Kidney (tissue), 14 donors: ENCODE results near the gene DNAI1. TPM values are rescaled to one million over a fixed set of nuclear protein-coding genes. Genes with fewer than 3 reads are reported as not detected.
A peak's percentile ranks its signal among the peaks of the same experiment; 100 is the strongest.

Source experiments
- DNase-seq, 5 donors: peaks; one replicate each; pipeline ENCODE4 v3.0.0-alpha.2; 2013 to 2020
- FAIRE-seq: peaks from 2 replicates; lab custom pipeline; 2012; peaks lifted over from hg19 to GRCh38; lab: Jason Lieb, UNC
- H3K27ac ChIP-seq, 2 donors: one replicate each; pipeline ENCODE4 v1.7.0; 2013; ENCODE audit warnings: low read depth in 2 of 2, low read length in 2 of 2, inconsistent platforms in 1 of 2
- H3K27me3 ChIP-seq: one replicate; pipeline ENCODE4 v1.7.1; 2013; ENCODE audit warnings: low read length, inconsistent platforms; ENCODE audit not compliant: control insufficient read depth, insufficient read depth
- H3K36me3 ChIP-seq, 3 donors: one replicate each; pipeline versions ENCODE4 v1.7.0 to v1.7.1; 2013; ENCODE audit warnings: low read length in 3 of 3, control low read depth in 1 of 3, inconsistent platforms in 1 of 3; ENCODE audit not compliant: insufficient read depth in 3 of 3, control insufficient read depth in 2 of 3
- H3K4me1 ChIP-seq, 3 donors: one replicate each; pipeline versions ENCODE4 v1.7.0 to v1.7.1; 2013; ENCODE audit warnings: low read length in 3 of 3, inconsistent platforms in 1 of 3, low read depth in 1 of 3; ENCODE audit not compliant: control insufficient read depth in 2 of 3, insufficient read depth in 2 of 3
- H3K4me3 ChIP-seq, 3 donors: one replicate each; pipeline versions ENCODE4 v1.7.0 to v1.8.1; 2013; ENCODE audit warnings: low read length in 3 of 3, control low read depth in 1 of 3, inconsistent platforms in 1 of 3
- H3K9ac ChIP-seq, 3 donors: one replicate each; pipeline versions ENCODE4 v1.7.0 to v1.7.1; 2013; ENCODE audit warnings: low read length in 3 of 3, control low read depth in 1 of 3, inconsistent platforms in 1 of 3
- H3K9me3 ChIP-seq, 3 donors: one replicate each; pipeline versions ENCODE4 v1.7.0 to v1.7.1; 2013; ENCODE audit warnings: low read length in 3 of 3, control low read depth in 1 of 3, inconsistent platforms in 1 of 3; ENCODE audit not compliant: control insufficient read depth in 2 of 3, insufficient read depth in 1 of 3
- intact Hi-C: fragments of 100-400 bp; cut with DNase I; formaldehyde crosslinking; loops from one replicate; pipeline ENCODE4 v1.11.1; 2022
- polyA plus RNA-seq: library from polyadenylated mRNA; stranded (reverse); fragments of 350-450 nt; fragmentation: Illumina TruSeq; extraction: RNeasy Lipid Tissue Mini Kit (QIAGEN cat#74804); gene quantifications from one replicate; pipeline ENCODE4 v1.2.3, GENCODE V29; 2014; ENCODE audit warnings: low read depth, low replicate concordance; ENCODE audit not compliant: insufficient read depth
- total RNA-seq: library from RNA; stranded (reverse); fragmentation: NEBNext Ultra II Directional; extraction: Animal tissue kit (Norgen Biotek cat#: 25700); gene quantifications from one replicate; pipeline ENCODE4 v1.2.1, GENCODE V29; 2021
- TF ChIP-seq, protein P1 (sequence below): IDR thresholded peaks from 3 replicates; pipeline ENCODE4 v1.5.1; 2012; ENCODE audit warnings: mild to moderate bottlenecking, moderate library complexity, borderline replicate concordance; ENCODE audit not compliant: insufficient read depth; ENCODE audit errors: extremely low read depth
- donor health status: control.
- donor health status: control.
- donor health status: control.
- donor health status: control.
- donor health status: control.
- donor health status: DM: yes; HTN: yes; CAD: no.
- donor health status: Normal renal cell carcinoma (clear cell type).

DNAI1 gene
- total and polyA plus RNA-seq, 2 donors from 2014 or later: 2.4 to 3.0 TPM

DNA sequence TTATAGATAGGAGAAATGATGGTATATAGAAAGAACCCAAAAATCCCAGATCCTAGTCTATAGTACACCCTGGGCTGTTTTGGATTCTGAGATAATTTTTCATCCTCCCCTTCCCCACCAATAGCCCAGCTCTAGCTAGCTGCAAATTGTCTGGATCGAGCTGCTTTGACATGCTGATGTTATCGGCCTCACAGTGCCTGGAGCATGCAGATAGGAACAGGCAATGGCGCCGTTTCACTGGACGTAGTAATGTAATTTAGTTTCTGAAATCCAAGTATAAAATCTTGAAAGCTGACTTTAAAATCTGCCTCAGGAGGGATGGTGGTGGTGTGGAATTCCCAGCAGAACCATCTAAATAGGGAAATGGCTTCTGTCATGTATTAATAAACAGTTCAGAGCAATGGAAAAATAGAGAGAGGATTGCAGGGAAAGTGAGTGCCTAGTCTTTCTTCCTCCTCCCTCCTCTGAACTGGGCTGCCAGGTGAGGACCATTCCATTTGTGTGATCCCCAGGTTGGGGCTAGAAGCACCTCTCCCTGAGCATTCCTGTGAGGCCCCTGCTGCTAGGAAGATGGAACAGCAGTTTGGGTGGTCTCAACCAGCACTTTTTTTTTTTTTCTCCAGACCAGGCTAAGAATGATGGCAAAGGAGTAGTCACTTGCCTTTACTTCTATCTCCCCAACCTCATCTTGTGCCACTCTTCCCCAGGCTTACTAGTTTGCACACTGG lies 32.1 kb upstream of the DNAI1 start:
- H3K27ac ChIP-seq: no peak overlapping the region
- peaks cover 0 to 2% (median 0%) of the 10 kb centered on the region in 3 donors for H3K4me1 ChIP-seq
- TF ChIP-seq, protein P1, sequence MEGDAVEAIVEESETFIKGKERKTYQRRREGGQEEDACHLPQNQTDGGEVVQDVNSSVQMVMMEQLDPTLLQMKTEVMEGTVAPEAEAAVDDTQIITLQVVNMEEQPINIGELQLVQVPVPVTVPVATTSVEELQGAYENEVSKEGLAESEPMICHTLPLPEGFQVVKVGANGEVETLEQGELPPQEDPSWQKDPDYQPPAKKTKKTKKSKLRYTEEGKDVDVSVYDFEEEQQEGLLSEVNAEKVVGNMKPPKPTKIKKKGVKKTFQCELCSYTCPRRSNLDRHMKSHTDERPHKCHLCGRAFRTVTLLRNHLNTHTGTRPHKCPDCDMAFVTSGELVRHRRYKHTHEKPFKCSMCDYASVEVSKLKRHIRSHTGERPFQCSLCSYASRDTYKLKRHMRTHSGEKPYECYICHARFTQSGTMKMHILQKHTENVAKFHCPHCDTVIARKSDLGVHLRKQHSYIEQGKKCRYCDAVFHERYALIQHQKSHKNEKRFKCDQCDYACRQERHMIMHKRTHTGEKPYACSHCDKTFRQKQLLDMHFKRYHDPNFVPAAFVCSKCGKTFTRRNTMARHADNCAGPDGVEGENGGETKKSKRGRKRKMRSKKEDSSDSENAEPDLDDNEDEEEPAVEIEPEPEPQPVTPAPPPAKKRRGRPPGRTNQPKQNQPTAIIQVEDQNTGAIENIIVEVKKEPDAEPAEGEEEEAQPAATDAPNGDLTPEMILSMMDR: no peak
- H3K27me3 ChIP-seq: no peaks in the 10 kb centered on the region
- H3K36me3 ChIP-seq: no peaks in the 10 kb centered on the region
- no peak overlapping the region for H3K4me3 ChIP-seq
- intact Hi-C loops: no loop called here
- no peak overlapping the region for H3K9ac ChIP-seq
- H3K9me3 ChIP-seq: no peaks in the 10 kb centered on the region
- DNase-seq (no peak), FAIRE-seq (no peak)

DNA sequence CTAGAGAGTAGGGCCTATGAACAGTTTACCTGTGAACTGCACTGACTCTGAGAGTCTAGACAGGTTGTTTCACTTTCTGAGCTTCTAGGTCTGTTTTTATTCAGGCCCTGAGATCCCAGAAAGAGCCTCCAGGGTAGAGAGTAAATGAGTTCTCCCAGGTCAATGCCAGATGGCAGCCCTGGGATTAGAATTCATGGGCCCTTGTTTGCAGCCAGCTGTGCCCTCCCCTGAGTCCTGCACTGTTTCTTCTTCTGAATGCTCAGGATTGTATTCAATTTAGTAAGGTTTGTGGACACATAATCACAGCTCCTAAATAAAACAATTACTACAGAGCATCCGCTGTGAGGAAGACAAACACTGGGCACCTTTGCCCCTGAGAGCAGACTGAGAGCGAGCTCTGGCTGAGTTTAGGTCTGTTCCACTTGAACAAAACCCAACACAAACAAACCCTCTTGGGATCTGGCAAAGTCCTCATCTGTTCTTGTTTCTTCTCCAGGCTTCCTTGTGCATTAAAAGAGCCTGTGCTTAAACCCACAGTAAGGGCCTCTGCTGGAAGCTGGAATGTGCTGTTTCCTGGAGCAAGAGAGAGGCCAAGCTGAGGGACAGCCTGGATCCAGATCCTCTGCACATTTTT lies 30.2 kb upstream of the DNAI1 start:
- FAIRE-seq (no peak), DNase-seq (no peak)
- intact Hi-C loops: no loop called here
- Histone ChIP-seq H3K36me3 (no peaks in the 10 kb centered on the region), H3K9ac (no peak overlapping the region), H3K4me3 (no peak overlapping the region), H3K27me3 (no peaks in the 10 kb centered on the region), H3K9me3 (no peaks in the 10 kb centered on the region), H3K4me1 (peaks cover 0 to 2% (median 0%) of the 10 kb centered on the region in 3 donors), H3K27ac (no peak overlapping the region)
- TF ChIP-seq, protein P1: no peak

DNA sequence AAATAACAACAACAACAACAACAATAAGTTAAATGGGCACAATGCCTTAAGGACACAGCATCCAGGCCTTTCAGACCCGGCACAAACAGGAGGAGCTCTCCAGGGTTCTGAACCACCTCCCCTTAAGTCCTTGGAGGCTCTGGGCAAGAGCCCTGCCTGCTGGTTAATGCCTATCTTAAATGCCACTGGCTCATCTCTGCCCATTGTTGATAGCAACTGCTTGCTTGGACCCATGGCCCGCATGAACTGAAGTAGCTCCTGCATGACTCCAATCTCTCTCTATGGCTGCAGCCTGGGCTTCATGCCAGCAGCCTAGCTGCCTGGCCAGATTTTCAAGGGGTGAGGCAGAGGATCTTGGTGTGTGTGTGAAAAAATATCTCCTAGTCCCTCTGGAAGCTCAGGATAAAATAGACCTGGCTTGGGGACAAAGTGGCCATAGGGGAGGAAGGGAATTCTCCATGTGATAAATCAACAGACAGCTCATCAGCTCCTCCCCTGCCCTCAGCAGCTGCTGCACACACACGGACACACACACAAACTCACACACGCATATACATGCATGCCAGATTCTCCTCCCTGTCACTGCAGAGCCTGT lies 27.7 kb upstream of the DNAI1 start:
- Histone ChIP-seq H3K27me3 (no peaks in the 10 kb centered on the region), H3K4me1 (peaks cover 0 to 2% (median 0%) of the 10 kb centered on the region in 3 donors), H3K9me3 (no peaks in the 10 kb centered on the region), H3K27ac (no peak overlapping the region), H3K9ac (no peak overlapping the region), H3K36me3 (no peaks in the 10 kb centered on the region), H3K4me3 (no peak overlapping the region)
- TF ChIP-seq, protein P1: no peak
- DNase-seq (peak; percentile 52 to 89 (median 78)), FAIRE-seq (no peak)
- intact Hi-C loops: no loop called here
